ENCODE data around the gene MOAP1. TPM values are rescaled to one million over a fixed set of nuclear protein-coding genes. Genes with fewer than 3 reads are reported as not detected.

MOAP1 gene
- total and polyA plus RNA-seq, 2 experiments from 2014 or later = 8.6 to 21.6 TPM

- no peak for TF ChIP-seq ETS1 (IDR thresholded peaks at IDR 0.05)
- no peak for TF ChIP-seq ZNF331 (CRISPR knock-in tag; IDR thresholded peaks at IDR 0.05; ENCODE audit: low read depth)
Measured at GRCh38 chr14:93155667-93156066, 29.0 kb downstream of the MOAP1 start (continued).

DNA sequence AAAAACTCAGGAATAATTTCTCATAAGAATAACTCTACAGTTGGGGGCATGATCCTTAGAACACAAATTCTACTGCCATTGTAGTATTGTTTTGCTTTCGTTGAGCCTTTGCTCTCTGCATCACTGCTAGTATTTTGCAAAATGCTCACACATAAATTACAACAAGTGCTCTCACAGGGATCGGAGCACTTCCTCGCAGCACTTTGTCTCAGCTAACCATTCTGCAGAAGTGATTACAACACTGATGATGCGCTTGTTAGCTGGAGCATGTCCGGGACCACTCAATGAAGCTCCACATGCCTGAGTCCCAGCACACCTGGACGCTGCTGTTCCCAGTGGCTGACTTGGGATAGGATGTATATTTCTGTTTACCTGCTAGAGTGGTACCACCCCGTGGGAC lies 31.6 kb downstream of the MOAP1 start:
- Mint-ChIP-seq H3K9me3 (no peaks in the 10 kb centered on the region), H3K4me3 (no peak overlapping the region), H3K4me1 (peaks cover 3% of the 10 kb centered on the region), H3K27ac (no peak overlapping the region), H3K36me3 (ENCODE audit: low read depth) (no peaks in the 10 kb centered on the region), H3K27me3 (ENCODE audit: insufficient read depth, low read depth, poor library complexity) (peaks cover 12% of the 10 kb centered on the region)
- H3K4me3 ChIP-seq = no peak overlapping the region
- H4K20me1 ChIP-seq (replicated peaks; ENCODE audit: insufficient read depth) = no peaks in the 10 kb centered on the region
- ATAC-seq (no peak), DNase-seq (ENCODE audit: low spot score) (no peak)
- no peak overlapping the region for H2AFZ ChIP-seq
- peaks cover 3% of the 10 kb centered on the region; the same call in 1 of the 2 replicates for H3K9me2 ChIP-seq (ENCODE audit: insufficient read depth)
- H3K27ac ChIP-seq (ENCODE audit: low read depth) = no peak overlapping the region
- no peaks in the 10 kb centered on the region for H3K36me3 ChIP-seq (ENCODE audit: insufficient read depth)
- H3K4me2 ChIP-seq = no peak overlapping the region
- no peaks in the 10 kb centered on the region for H3K4me1 ChIP-seq (ENCODE audit: insufficient read depth)
- H3K79me2 ChIP-seq (replicated peaks; ENCODE audit: insufficient read depth) = no peaks in the 10 kb centered on the region
- H3K27me3 ChIP-seq (ENCODE audit: insufficient read depth) = no peaks in the 10 kb centered on the region
- no peaks in the 10 kb centered on the region for H3F3A ChIP-seq (replicated peaks; ENCODE audit: low read depth)
- no peak for TF ChIP-seq JUNB (IDR thresholded peaks at IDR 0.05; ENCODE audit: unreplicated experiment)
- no peak for TF ChIP-seq EZH2phosphoT487 (IDR thresholded peaks at IDR 0.05; ENCODE audit: unreplicated experiment)
- TF ChIP-seq REST (IDR thresholded peaks at IDR 0.05; ENCODE audit: unreplicated experiment) = no peak
- TF ChIP-seq EZH2 (IDR thresholded peaks at IDR 0.05; ENCODE audit: low read depth, unreplicated experiment) = no peak
- TF ChIP-seq ETS1 (IDR thresholded peaks at IDR 0.05) = no peak
- TF ChIP-seq ZNF114 (CRISPR knock-in tag; IDR thresholded peaks at IDR 0.05) = no peak
- TF ChIP-seq POLR2AphosphoS5 (IDR thresholded peaks at IDR 0.05; ENCODE audit: low read depth) = no peak
- TF ChIP-seq CREB1 (CRISPR knock-in tag; IDR thresholded peaks at IDR 0.05; ENCODE audit: low read depth) = no peak
- TF ChIP-seq CTCF (conservative IDR thresholded peaks at IDR 0.05; ENCODE audit: low read depth in 2 of 2) = no peak
- no peak for TF ChIP-seq NANOG (IDR thresholded peaks at IDR 0.05; ENCODE audit: borderline replicate concordance)
- TF ChIP-seq ZNF331 (CRISPR knock-in tag; IDR thresholded peaks at IDR 0.05; ENCODE audit: low read depth) = no peak
- TF ChIP-seq, protein P1, sequence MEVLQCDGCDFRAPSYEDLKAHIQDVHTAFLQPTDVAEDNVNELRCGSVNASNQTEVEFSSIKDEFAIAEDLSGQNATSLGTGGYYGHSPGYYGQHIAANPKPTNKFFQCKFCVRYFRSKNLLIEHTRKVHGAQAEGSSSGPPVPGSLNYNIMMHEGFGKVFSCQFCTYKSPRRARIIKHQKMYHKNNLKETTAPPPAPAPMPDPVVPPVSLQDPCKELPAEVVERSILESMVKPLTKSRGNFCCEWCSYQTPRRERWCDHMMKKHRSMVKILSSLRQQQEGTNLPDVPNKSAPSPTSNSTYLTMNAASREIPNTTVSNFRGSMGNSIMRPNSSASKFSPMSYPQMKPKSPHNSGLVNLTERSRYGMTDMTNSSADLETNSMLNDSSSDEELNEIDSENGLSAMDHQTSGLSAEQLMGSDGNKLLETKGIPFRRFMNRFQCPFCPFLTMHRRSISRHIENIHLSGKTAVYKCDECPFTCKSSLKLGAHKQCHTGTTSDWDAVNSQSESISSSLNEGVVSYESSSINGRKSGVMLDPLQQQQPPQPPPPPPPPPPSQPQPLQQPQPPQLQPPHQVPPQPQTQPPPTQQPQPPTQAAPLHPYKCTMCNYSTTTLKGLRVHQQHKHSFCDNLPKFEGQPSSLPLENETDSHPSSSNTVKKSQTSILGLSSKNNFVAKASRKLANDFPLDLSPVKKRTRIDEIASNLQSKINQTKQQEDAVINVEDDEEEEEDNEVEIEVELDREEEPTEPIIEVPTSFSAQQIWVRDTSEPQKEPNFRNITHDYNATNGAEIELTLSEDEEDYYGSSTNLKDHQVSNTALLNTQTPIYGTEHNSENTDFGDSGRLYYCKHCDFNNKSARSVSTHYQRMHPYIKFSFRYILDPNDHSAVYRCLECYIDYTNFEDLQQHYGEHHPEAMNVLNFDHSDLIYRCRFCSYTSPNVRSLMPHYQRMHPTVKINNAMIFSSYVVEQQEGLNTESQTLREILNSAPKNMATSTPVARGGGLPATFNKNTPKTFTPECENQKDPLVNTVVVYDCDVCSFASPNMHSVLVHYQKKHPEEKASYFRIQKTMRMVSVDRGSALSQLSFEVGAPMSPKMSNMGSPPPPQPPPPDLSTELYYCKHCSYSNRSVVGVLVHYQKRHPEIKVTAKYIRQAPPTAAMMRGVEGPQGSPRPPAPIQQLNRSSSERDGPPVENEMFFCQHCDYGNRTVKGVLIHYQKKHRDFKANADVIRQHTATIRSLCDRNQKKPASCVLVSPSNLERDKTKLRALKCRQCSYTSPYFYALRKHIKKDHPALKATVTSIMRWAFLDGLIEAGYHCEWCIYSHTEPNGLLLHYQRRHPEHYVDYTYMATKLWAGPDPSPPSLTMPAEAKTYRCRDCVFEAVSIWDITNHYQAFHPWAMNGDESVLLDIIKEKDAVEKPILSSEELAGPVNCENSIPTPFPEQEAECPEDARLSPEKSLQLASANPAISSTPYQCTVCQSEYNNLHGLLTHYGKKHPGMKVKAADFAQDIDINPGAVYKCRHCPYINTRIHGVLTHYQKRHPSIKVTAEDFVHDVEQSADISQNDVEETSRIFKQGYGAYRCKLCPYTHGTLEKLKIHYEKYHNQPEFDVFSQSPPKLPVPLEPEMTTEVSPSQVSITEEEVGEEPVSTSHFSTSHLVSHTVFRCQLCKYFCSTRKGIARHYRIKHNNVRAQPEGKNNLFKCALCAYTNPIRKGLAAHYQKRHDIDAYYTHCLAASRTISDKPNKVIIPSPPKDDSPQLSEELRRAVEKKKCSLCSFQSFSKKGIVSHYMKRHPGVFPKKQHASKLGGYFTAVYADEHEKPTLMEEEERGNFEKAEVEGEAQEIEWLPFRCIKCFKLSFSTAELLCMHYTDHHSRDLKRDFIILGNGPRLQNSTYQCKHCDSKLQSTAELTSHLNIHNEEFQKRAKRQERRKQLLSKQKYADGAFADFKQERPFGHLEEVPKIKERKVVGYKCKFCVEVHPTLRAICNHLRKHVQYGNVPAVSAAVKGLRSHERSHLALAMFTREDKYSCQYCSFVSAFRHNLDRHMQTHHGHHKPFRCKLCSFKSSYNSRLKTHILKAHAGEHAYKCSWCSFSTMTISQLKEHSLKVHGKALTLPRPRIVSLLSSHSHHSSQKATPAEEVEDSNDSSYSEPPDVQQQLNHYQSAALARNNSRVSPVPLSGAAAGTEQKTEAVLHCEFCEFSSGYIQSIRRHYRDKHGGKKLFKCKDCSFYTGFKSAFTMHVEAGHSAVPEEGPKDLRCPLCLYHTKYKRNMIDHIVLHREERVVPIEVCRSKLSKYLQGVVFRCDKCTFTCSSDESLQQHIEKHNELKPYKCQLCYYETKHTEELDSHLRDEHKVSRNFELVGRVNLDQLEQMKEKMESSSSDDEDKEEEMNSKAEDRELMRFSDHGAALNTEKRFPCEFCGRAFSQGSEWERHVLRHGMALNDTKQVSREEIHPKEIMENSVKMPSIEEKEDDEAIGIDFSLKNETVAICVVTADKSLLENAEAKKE (CRISPR knock-in tag; IDR thresholded peaks at IDR 0.05) = no peak

All from GM23338 (cell line).